Ovary (tissue), 9 donors: ENCODE results near the gene BLACAT1. TPM values are rescaled to one million over a fixed set of nuclear protein-coding genes. Genes with fewer than 3 reads are reported as not detected.
"Not testable (repeated sequence)": the region's sequence is repeated elsewhere in the genome, so short reads cannot be mapped to it uniquely, and the experiment has no call there.

Experiments used
- DNase-seq, 5 donors: peaks; one replicate each; pipeline ENCODE4 v3.0.0-alpha.2; 2019 to 2020
- H3K27ac ChIP-seq, 2 donors: fragments of 200-600 bp; one replicate each; pipeline versions ENCODE4 v1.5.1 to v1.8.0; 2019 to 2022
- H3K27me3 ChIP-seq: fragments of 200-600 bp; one replicate; pipeline ENCODE4 v1.8.0; 2022
- H3K36me3 ChIP-seq: fragments of 200-600 bp; sonication (generic); one replicate; pipeline ENCODE4 v1.5.1; 2019
- H3K4me1 ChIP-seq: one replicate; pipeline ENCODE4 v1.8.1; 2013; ENCODE audit warnings: mild to moderate bottlenecking, moderate library complexity; ENCODE audit not compliant: insufficient read depth
- H3K4me3 ChIP-seq: fragments of 200-600 bp; sonication (generic); one replicate; pipeline ENCODE4 v1.5.1; 2017
- H3K9me3 ChIP-seq, 2 donors: fragments of 200-600 bp in 1 of 2; sonication (generic) in 1 of 2; one replicate each; pipeline versions ENCODE4 v1.5.1 to v1.8.1; 2013 to 2019; ENCODE audit warnings: mild to moderate bottlenecking in 1 of 2, moderate library complexity in 1 of 2
- CTCF ChIP-seq, 3 donors: fragments of 450-650 bp in 2 of 3; fragments of 200-600 bp in 1 of 3; IDR thresholded peaks; one replicate each; pipeline versions ENCODE4 v1.5.1 to v1.8.0; 2016 to 2022; ENCODE audit warnings: antibody characterized with exemption in 3 of 3, mild to moderate bottlenecking in 1 of 3
- EP300 ChIP-seq: sonication (generic); formaldehyde crosslinking; IDR thresholded peaks from one replicate; pipeline ENCODE4 v1.6.1; 2017; ENCODE audit warnings: antibody characterized with exemption
- POLR2A ChIP-seq: fragments of 450-650 bp; IDR thresholded peaks from one replicate; pipeline ENCODE4 v1.6.1; 2017; ENCODE audit warnings: antibody characterized with exemption, mild to moderate bottlenecking, moderate library complexity
- WGBS, 3 donors: extraction: QIAGEN DNeasy Blood & Tissue Kit in 1 of 3; methylation state at CpG; one replicate each; pipeline versions ENCODE4 v1.1.5 to v1.1.7; 2013 to 2017; 5-methylcytosine and 5-hydroxymethylcytosine counted together
- intact Hi-C, 4 donors: fragments of 100-400 bp; cut with DNase I; formaldehyde crosslinking; loops; one replicate each; pipeline versions ENCODE4 v1.11.0 to v1.15.1; 2022 to 2023
- microRNA counts: library from miRNA; unstranded; fragments of <30 nt; microRNA quantifications from one replicate; lab custom pipeline; 2016
- microRNA-seq, 3 donors: library from miRNA; unstranded; fragments of <30 nt; microRNA quantifications; one replicate each; pipeline versions ENCODE4 to v1.2.0, GENCODE V29; 2019 to 2020
- polyA plus RNA-seq, 2 donors: library from polyadenylated mRNA; stranded (reverse); fragments of 200-250 nt in 1 of 2; fragments of 350-450 nt in 1 of 2; fragmentation: Illumina TruSeq in 1 of 2; extraction: RNeasy Lipid Tissue Mini Kit (QIAGEN cat#74804) in 1 of 2; gene quantifications; one replicate each; pipeline ENCODE4 v1.2.3, GENCODE V29; 2013 to 2014
- small RNA-seq: library from RNA; depleted of rRNA; stranded (forward); fragments of <200 nt; gene quantifications from one replicate; pipeline ENCODE3, GENCODE V24; 2016
- total RNA-seq, 7 donors: library from RNA; depleted of rRNA in 2 of 7; stranded (reverse); fragments of >200 nt in 2 of 7; fragmentation: NEBNext Ultra II Directional in 3 of 7; extraction: Animal tissue kit (Norgen Biotek cat#: 25700) in 3 of 7; gene quantifications; one replicate each; pipeline versions ENCODE4 v1.1.0 to v1.2.4, GENCODE V29; 2016 to 2023
- donor health status: DM: no; HTN: no; CAD: no; lungs with moderate emphysema.
- donor health status: DM: no; HTN: no; CAD: no.
- donor health status: Bipolar disorder and iron deficiency.
- donor health status: DM: yes; HTN: yes; CAD: no.
- donor health status: DM: no; HTN: no; CAD: no.
- donor health status: DM: yes; HTN: yes; CAD: no.

BLACAT1 gene
- total and polyA plus RNA-seq, 9 donors, result 0.08 to 2.1 (median 0.51) TPM

DNA sequence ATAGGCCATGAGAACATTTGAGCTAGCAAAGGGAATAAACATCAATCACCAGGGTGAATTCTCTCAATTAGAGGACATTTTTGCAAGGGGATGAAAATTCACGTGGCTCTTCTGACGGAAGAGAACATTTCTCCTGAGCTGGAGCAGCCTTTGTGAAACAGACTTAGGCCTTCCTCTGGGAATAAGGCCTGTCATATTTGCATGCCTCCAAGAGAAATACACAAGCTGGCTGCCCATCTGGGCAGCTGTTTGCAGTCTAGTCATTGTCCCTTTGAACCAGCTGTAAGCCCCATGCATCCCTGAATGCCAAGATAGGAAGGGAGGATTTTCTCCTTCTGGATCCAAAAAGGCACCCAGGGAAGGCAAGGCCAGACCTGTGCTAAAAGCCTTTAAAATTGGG lies 39.5 kb downstream of the BLACAT1 start:
- TF ChIP-seq POLR2A (no peak), EP300 (no peak), CTCF (IDR thresholded peaks at IDR 0.05) (no peak)
- no peak overlapping the region for H3K4me3 ChIP-seq
- WGBS, 3 donors, result 52 to 54% (median 53%) methylated on average over 2 of the region's 2 CpGs

DNA sequence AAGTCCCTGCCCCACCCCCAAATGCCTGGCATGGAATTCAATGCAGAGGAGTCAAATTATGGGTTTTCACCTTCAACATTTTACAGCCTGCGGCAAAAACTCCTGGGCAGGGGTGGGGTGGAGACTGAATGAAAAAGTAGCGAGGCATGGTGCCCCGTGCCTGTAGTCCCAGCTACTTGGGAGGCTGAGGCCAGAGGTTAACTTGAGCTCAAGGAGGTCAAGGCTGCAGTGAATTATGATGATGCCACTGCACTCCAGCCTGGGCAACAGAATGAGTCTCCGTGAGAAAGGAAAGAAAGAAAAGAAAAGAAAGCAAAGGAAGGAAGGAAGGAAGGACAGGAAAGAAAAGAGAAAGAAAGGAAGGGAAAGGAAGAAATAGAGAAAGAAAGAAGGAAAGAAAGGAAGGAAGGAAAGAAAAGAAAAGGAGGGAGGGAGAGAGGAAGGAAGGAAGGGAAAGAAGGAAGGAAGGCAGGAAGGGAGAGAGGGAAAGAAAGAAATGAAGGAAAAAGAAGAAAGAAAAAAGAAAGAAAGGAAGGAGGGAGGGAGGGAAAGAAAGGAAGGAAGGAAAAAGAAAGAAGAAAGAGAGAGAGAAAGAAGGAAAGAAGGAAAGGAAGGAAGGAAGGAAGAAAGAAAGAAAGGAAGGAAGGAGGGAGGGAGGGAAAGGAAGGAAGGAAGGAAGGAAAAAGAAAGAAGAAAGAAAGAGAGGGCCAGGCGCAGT lies 45.1 kb downstream of the BLACAT1 start:
- Histone ChIP-seq H3K4me3 (no peak overlapping the region), H3K9me3 (no peaks in the 10 kb centered on the region), H3K4me1 (peaks cover 2% of the 10 kb centered on the region), H3K27me3 (no peaks in the 10 kb centered on the region), H3K36me3 (no peaks in the 10 kb centered on the region), H3K27ac (no peak overlapping the region)
- WGBS, 3 donors, result 35 to 44% (median 39%) methylated on average over 5 of the region's 5 CpGs
- intact Hi-C loops, result loop anchor here in 1 of 4 donors (10.0 kb wide), 1 partner anchor 64 kb away; no protein-coding TSS in a partner anchor
- peak in 3 of 5 donors; percentile 50 to 57 (median 52) for DNase-seq
- TF ChIP-seq POLR2A, result no peak
- TF ChIP-seq EP300, result no peak
- TF ChIP-seq CTCF (IDR thresholded peaks at IDR 0.05), result no peak

More for the DNA sequence above, 39.5 kb downstream of the BLACAT1 start:
- H3K4me1 ChIP-seq, result no peaks in the 10 kb centered on the region
- no peak for DNase-seq
- H3K36me3 ChIP-seq, result no peaks in the 10 kb centered on the region
- H3K27ac ChIP-seq, result no peak overlapping the region
- intact Hi-C loops, result loop anchor here in 1 of 4 donors (10.0 kb wide), 1 partner anchor 58 kb away; no protein-coding TSS in a partner anchor
- H3K27me3 ChIP-seq, result no peaks in the 10 kb centered on the region
- H3K9me3 ChIP-seq, result no peaks in the 10 kb centered on the region

- TF ChIP-seq CTCF (IDR thresholded peaks at IDR 0.05), result no peak
- TF ChIP-seq EP300, result no peak
- TF ChIP-seq POLR2A, result no peak
- no peak overlapping the region for H3K4me3 ChIP-seq
- WGBS, 3 donors, result 85 to 94% (median 88%) methylated on average over 5 of the region's 5 CpGs
Observed at GRCh38 chr1:205407970-205408369, 47.9 kb downstream of the BLACAT1 start.

GRCh38 chr1:205406252-205406651 lies 49.6 kb downstream of the BLACAT1 start:
- DNase-seq, H3K9me3 ChIP-seq, H3K4me3 ChIP-seq, intact Hi-C loops, H3K36me3 ChIP-seq, H3K27me3 ChIP-seq, H3K27ac ChIP-seq, H3K4me1 ChIP-seq: not testable (repeated sequence)
- 76 to 91% (median 87%) methylated on average over 6 to 8 of the region's 12 CpGs for WGBS, 3 donors

More at GRCh38 chr1:205407970-205408369, 47.9 kb downstream of the BLACAT1 start:
- DNase-seq, result no peak
- intact Hi-C loops, result no loop called here
- Histone ChIP-seq H3K9me3 (no peaks in the 10 kb centered on the region), H3K27ac (no peak overlapping the region), H3K36me3 (no peaks in the 10 kb centered on the region), H3K27me3 (no peaks in the 10 kb centered on the region), H3K4me1 (peaks cover 2% of the 10 kb centered on the region)

MicroRNA genes within 50 kb of the gene (microRNA counts, 767-probe panel; counts per million panel counts)
- 3,235 counts per million, percentile 86 among the panel's probes with 10 or more counts for microRNA hsa-miR-135b-5p (lab: Ali Mortazavi, UCI)

Small RNA genes lying within 50 kb of the gene (microRNA-seq; reads per million reads assigned to microRNA genes)
- gene MIR135B, result 4.5 to 131 (median 8.5) reads per million in 3 donors

Small RNA genes lying within 50 kb of the gene (small RNA-seq; reads per million reads assigned to genes)
- 0.35 reads per million for gene MIR135B

Other genes starting within 250 kb of the BLACAT1 start
- 10 to 100 TPM in 6 of 7 donors, 1 to 10 TPM in 1; 8.8 to 20.0 (median 18.0) TPM for gene DSTYK, start 244.3 kb downstream of the BLACAT1 start, total RNA-seq
- gene DSTYK, start 244.3 kb downstream of the BLACAT1 start, polyA plus RNA-seq, result 10 to 100 TPM; 10.7 to 18.8 TPM
- gene TMCC2, start 228.1 kb downstream of the BLACAT1 start, total RNA-seq, result 10 to 100 TPM in 1 of 7 donors, 1 to 10 TPM in 6; 2.6 to 10.1 (median 7.8) TPM
- gene TMCC2, start 228.1 kb downstream of the BLACAT1 start, polyA plus RNA-seq, result 10 to 100 TPM in 1 of 2 donors, 1 to 10 TPM in 1; 2.3 to 11.0 TPM
- 10 to 100 TPM in 1 of 7 donors, 1 to 10 TPM in 6; 2.7 to 53.2 (median 3.7) TPM for gene NUAK2, start 134.3 kb downstream of the BLACAT1 start, total RNA-seq
- 1 to 10 TPM; 1.2 to 1.5 TPM for gene NUAK2, start 134.3 kb downstream of the BLACAT1 start, polyA plus RNA-seq
- 100 to 1,000 TPM; 111 to 457 (median 270) TPM for gene KLHDC8A, start 99.1 kb downstream of the BLACAT1 start, total RNA-seq
- 100 to 1,000 TPM; 112 to 296 TPM for gene KLHDC8A, start 99.1 kb downstream of the BLACAT1 start, polyA plus RNA-seq
- gene LEMD1, start 34.0 kb downstream of the BLACAT1 start, total RNA-seq, result 1 to 10 TPM in 4 of 7 donors, under 1 TPM in 2, not detected in 1; 0.43 to 7.0 (median 1.2) TPM
- under 1 TPM; 0.58 to 0.90 TPM for gene LEMD1, start 34.0 kb downstream of the BLACAT1 start, polyA plus RNA-seq
- gene CDK18, start 48.6 kb upstream of the BLACAT1 start, total RNA-seq, result 10 to 100 TPM; 11.0 to 31.5 (median 19.6) TPM
- 10 to 100 TPM in 1 of 2 donors, 1 to 10 TPM in 1; 6.3 to 13.3 TPM for gene CDK18, start 48.6 kb upstream of the BLACAT1 start, polyA plus RNA-seq
- 10 to 100 TPM; 16.3 to 69.5 (median 55.1) TPM for gene ELK4, start 176.0 kb upstream of the BLACAT1 start, total RNA-seq
- 10 to 100 TPM in 1 of 2 donors, 1 to 10 TPM in 1; 5.8 to 14.0 TPM for gene ELK4, start 176.0 kb upstream of the BLACAT1 start, polyA plus RNA-seq
- gene SLC45A3, start 224.5 kb upstream of the BLACAT1 start, total RNA-seq, result 1 to 10 TPM; 1.5 to 9.5 (median 5.8) TPM
- gene SLC45A3, start 224.5 kb upstream of the BLACAT1 start, polyA plus RNA-seq, result 1 to 10 TPM; 3.4 to 3.5 TPM